Loucy (cell line): Measurements from ENCODE around the gene FBRSL1.

Experiments
- H2AFZ ChIP-seq: fragments of 200-600 bp; sonication (generic); 2 replicates; pipeline ENCODE4 v1.6.0; 2016; ENCODE audit warnings: antibody characterized with exemption, mild to moderate bottlenecking, low read length, moderate library complexity
- H3F3A ChIP-seq: fragments of 200-600 bp; 2 replicates; pipeline ENCODE4 v1.6.0; 2016; ENCODE audit warnings: antibody characterized with exemption, low read depth, mild to moderate bottlenecking
- H3K27me3 ChIP-seq: fragments of 200-600 bp; sonication (generic); 2 replicates; pipeline ENCODE4 v1.6.1; 2014; ENCODE audit warnings: low read length, mild to moderate bottlenecking; ENCODE audit not compliant: insufficient read depth, poor library complexity, severe bottlenecking
- H3K36me3 ChIP-seq: fragments of 200-600 bp; sonication (generic); 2 replicates; pipeline ENCODE4 v1.6.1; 2016; ENCODE audit warnings: low read length; ENCODE audit not compliant: insufficient read depth
- H3K4me1 ChIP-seq: fragments of 200-600 bp; sonication (generic); 2 replicates; pipeline ENCODE4 v1.5.1; 2014; ENCODE audit warnings: low read length, mild to moderate bottlenecking; ENCODE audit not compliant: insufficient read depth, poor library complexity, severe bottlenecking
- H3K4me2 ChIP-seq: fragments of 200-600 bp; sonication (generic); 2 replicates; pipeline ENCODE4 v1.6.0; 2014; ENCODE audit warnings: antibody characterized with exemption, low read length, low read depth, mild to moderate bottlenecking; ENCODE audit not compliant: poor library complexity, severe bottlenecking
- H3K4me3 ChIP-seq: fragments of 200-600 bp; sonication (generic); 2 replicates; pipeline ENCODE4 v1.5.1; 2014; ENCODE audit warnings: low read length, mild to moderate bottlenecking, mixed read lengths; ENCODE audit not compliant: poor library complexity, severe bottlenecking
- H3K79me2 ChIP-seq: fragments of 200-600 bp; sonication (generic); 2 replicates; pipeline ENCODE4 v1.6.1; 2014; ENCODE audit warnings: low read length; ENCODE audit not compliant: insufficient read depth
- H3K9ac ChIP-seq: fragments of 200-600 bp; sonication (generic); 2 replicates; pipeline ENCODE4 v1.6.0; 2014; ENCODE audit warnings: mild to moderate bottlenecking, low read depth, low read length, moderate library complexity; ENCODE audit not compliant: poor library complexity, severe bottlenecking
- H3K9me2 ChIP-seq: fragments of 200-600 bp; sonication (generic); replicated peaks from 2 replicates; pipeline ENCODE4 v1.6.1; 2016; ENCODE audit warnings: low read depth, low read length, mixed read lengths
- H3K9me3 ChIP-seq: fragments of 200-600 bp; sonication (generic); 2 replicates; pipeline ENCODE4 v1.6.1; 2014; ENCODE audit warnings: mild to moderate bottlenecking, antibody characterized with exemption, low read length, low read depth; ENCODE audit not compliant: insufficient read depth
- H4K20me1 ChIP-seq: fragments of 200-600 bp; sonication (generic); 2 replicates; pipeline ENCODE4 v1.6.0; 2014; ENCODE audit warnings: antibody characterized with exemption, low read length, mild to moderate bottlenecking; ENCODE audit not compliant: insufficient read depth, poor library complexity, severe bottlenecking
- CTCF ChIP-seq: fragments of 200-600 bp; sonication (generic); conservative IDR thresholded peaks from 2 replicates; pipeline ENCODE4 v1.5.1; 2014; ENCODE audit warnings: mild to moderate bottlenecking, antibody characterized with exemption, low read length
- EZH2phosphoT487 ChIP-seq: fragments of 200-600 bp; IDR thresholded peaks from 2 replicates; pipeline ENCODE4 v1.6.1; 2018; ENCODE audit warnings: antibody characterized with exemption, mild to moderate bottlenecking, moderate library complexity, borderline replicate concordance

Gene FBRSL1

DNA sequence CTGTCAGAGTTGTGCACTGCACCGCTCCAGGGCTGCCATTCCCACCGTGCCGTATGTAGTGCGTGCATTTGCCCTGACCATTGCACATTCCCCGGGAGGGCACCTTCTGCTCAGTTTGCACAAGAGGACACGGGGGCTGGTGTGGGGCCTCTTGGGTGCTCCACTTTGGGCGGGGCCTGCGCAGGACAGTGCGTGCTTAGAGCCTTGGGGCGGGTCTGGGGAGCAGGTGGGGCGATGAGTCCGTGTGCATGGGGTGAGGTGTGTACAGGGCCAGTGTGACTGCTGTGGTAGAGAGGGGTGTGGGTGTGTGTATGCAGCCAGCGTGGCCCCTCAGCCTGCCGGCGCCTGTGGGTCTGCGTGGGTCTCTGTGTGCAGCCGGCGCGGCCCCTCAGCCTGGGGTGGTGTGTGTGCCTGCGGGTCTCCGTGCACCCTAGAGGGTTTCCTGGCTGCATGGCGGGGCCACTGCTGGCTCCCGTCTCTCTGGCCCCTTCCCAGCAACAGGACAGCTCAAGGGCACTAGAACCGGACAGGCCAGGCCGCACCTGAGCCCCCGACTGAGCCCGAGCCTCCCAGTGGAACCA is 31.9 kb downstream of the FBRSL1 start:
- Histone ChIP-seq H2AFZ (no peak overlapping the region), H3K27me3 (no peaks in the 10 kb centered on the region), H3K4me1 (no peaks in the 10 kb centered on the region), H3K4me3 (no peak overlapping the region), H3K36me3 (peaks cover 13% of the 10 kb centered on the region; the same call in 1 of the 2 replicates), H3K9me2 (no peaks in the 10 kb centered on the region), H4K20me1 (peaks cover 14% of the 10 kb centered on the region), H3K9ac (no peak overlapping the region), H3K9me3 (no peaks in the 10 kb centered on the region; the same call in 1 of the 2 replicates), H3K79me2 (peaks cover 5% of the 10 kb centered on the region; the same call in 1 of the 2 replicates), H3K4me2 (no peak overlapping the region), H3F3A (no peaks in the 10 kb centered on the region)
- TF ChIP-seq EZH2phosphoT487: no peak

DNA sequence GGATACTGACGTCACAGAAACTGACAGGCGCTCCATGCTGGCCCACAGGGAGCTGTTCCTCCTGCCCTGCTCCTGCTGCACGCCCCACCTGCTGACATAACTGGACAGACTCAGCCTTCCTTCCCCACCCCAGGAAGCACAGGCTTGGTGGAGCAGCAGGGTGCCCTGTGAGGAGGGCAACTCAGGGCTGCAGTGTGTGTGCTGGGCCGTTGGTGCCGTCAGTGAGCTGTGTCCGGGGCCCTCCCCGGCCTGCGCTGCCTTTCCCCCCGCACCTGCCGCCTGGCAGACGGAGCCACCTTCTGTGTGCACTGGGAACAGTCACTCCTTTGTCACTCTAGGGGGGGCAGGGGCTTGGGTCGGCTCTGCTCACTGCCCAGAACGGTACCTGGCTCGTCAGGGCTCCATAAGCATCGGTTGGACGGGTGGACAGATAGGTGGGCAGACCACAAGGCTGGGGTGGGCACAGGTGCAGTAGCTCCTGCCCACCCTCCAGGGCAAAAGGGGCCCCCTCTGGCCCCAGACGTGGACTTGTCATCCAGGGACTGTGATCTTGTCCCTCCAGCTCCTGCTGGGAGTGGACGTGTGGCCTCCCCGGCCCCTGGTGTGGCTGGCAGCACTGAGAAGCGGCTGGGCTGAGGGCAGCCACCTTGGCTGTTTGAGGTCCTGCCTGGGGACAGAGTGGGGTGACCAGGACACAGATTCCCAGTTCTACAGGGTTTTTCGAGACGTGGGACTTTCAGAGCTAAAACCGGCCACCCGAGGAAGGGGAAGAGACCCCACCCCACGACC is 32.8 kb downstream of the FBRSL1 start:
- Histone ChIP-seq H3K27me3 (no peaks in the 10 kb centered on the region), H2AFZ (no peak overlapping the region), H3K9me2 (no peaks in the 10 kb centered on the region), H3K4me1 (no peaks in the 10 kb centered on the region), H4K20me1 (peaks cover 14% of the 10 kb centered on the region), H3K4me3 (no peak overlapping the region), H3K4me2 (no peak overlapping the region), H3K9me3 (no peaks in the 10 kb centered on the region; the same call in 1 of the 2 replicates), H3K9ac (no peak overlapping the region), H3K36me3 (peaks cover 13% of the 10 kb centered on the region; the same call in 1 of the 2 replicates), H3K79me2 (peaks cover 5% of the 10 kb centered on the region; the same call in 1 of the 2 replicates), H3F3A (no peaks in the 10 kb centered on the region)
- TF ChIP-seq CTCF: no peak
- TF ChIP-seq EZH2phosphoT487: no peak

- no peak overlapping the region for H3K4me3 ChIP-seq
- H3K4me2 ChIP-seq: no peak overlapping the region
- H3K36me3 ChIP-seq: peaks cover 4% of the 10 kb centered on the region; the same call in 1 of the 2 replicates
- H3F3A ChIP-seq: no peaks in the 10 kb centered on the region
- no peaks in the 10 kb centered on the region for H3K4me1 ChIP-seq
- peaks cover 14% of the 10 kb centered on the region for H4K20me1 ChIP-seq
- no peak overlapping the region for H2AFZ ChIP-seq
- peaks cover 5% of the 10 kb centered on the region; the same call in 1 of the 2 replicates for H3K79me2 ChIP-seq
- TF ChIP-seq EZH2phosphoT487 (no peak), CTCF (peak; percentile 79)
- H3K9ac ChIP-seq: no peak overlapping the region
- no peaks in the 10 kb centered on the region; the same call in 1 of the 2 replicates for H3K9me3 ChIP-seq
- H3K27me3 ChIP-seq: no peaks in the 10 kb centered on the region
- no peaks in the 10 kb centered on the region for H3K9me2 ChIP-seq
Observed at GRCh38 chr12:132523576-132524331, 33.8 kb downstream of the FBRSL1 start.
